ENCODE data around the gene BMAL1. TPM values are rescaled to one million over a fixed set of nuclear protein-coding genes. Genes with fewer than 3 reads are reported as not detected.

Gene BMAL1
- total RNA-seq, 1 donor from 2014 or later = 14.8 TPM

DNA sequence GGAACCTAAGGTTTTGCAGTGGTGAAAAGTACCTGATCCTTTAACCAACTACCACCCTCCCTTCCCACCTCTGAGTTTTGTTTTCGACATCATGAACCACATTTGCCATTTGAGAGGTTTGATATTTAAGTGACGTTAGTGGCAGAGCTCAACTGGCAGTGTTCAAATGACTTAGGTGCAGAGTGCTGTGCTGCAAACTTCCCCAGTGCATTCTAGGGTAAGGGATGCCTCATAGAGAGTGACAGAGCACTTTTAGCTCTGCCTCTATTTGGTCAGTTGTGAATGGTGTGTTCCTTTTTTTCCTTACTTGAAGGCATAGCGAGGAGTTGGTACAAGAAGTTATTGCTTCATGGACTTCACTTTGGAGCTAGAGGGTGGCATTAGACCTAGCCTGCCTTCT lies 9.4 kb downstream of the BMAL1 start:
- no peak overlapping the region for H3K4me3 Mint-ChIP-seq (ENCODE audit: unreplicated experiment)
- H3K4me1 Mint-ChIP-seq (ENCODE audit: low read depth) = peaks cover 22% of the 10 kb centered on the region
- no peaks in the 10 kb centered on the region for H3K9me3 Mint-ChIP-seq (ENCODE audit: low read depth)
- no peak overlapping the region for H3K27ac Mint-ChIP-seq (ENCODE audit: unreplicated experiment)
- no peaks in the 10 kb centered on the region for H3K27me3 Mint-ChIP-seq (ENCODE audit: low read depth)
- no peaks in the 10 kb centered on the region for H3K36me3 Mint-ChIP-seq (ENCODE audit: low read depth)
- DNase-seq (ENCODE audit: low spot score) = no peak
- TF ChIP-seq, protein P1, sequence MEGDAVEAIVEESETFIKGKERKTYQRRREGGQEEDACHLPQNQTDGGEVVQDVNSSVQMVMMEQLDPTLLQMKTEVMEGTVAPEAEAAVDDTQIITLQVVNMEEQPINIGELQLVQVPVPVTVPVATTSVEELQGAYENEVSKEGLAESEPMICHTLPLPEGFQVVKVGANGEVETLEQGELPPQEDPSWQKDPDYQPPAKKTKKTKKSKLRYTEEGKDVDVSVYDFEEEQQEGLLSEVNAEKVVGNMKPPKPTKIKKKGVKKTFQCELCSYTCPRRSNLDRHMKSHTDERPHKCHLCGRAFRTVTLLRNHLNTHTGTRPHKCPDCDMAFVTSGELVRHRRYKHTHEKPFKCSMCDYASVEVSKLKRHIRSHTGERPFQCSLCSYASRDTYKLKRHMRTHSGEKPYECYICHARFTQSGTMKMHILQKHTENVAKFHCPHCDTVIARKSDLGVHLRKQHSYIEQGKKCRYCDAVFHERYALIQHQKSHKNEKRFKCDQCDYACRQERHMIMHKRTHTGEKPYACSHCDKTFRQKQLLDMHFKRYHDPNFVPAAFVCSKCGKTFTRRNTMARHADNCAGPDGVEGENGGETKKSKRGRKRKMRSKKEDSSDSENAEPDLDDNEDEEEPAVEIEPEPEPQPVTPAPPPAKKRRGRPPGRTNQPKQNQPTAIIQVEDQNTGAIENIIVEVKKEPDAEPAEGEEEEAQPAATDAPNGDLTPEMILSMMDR (IDR thresholded peaks at IDR 0.05) = no peak

DNA sequence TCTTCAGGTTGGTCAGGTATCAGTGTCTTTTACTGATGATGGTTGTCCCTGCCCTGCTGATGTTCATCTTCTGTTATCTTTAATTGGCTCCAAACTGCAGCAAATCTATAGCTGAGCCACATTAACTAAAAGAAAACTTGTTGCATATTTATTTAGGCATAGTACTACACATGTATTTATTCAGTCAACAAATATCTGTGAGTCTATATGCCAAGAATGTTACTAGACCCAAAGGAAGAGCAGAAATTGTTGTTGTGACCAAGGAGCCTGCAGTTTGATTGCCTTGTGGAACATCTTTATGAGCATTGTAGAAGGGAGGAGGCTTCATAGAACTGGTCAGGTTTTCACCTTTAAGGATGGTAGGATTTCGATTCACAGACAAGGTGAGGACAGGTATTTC lies 10.1 kb downstream of the BMAL1 start:
- H3K4me3 Mint-ChIP-seq (ENCODE audit: unreplicated experiment) = no peak overlapping the region
- peaks cover 22% of the 10 kb centered on the region for H3K4me1 Mint-ChIP-seq (ENCODE audit: low read depth)
- H3K27ac Mint-ChIP-seq (ENCODE audit: unreplicated experiment) = no peak overlapping the region
- no peaks in the 10 kb centered on the region for H3K9me3 Mint-ChIP-seq (ENCODE audit: low read depth)
- H3K27me3 Mint-ChIP-seq (ENCODE audit: low read depth) = no peaks in the 10 kb centered on the region
- DNase-seq (ENCODE audit: low spot score) = no peak
- TF ChIP-seq, protein P1 (IDR thresholded peaks at IDR 0.05) = no peak
- H3K36me3 Mint-ChIP-seq (ENCODE audit: low read depth) = no peaks in the 10 kb centered on the region

DNA sequence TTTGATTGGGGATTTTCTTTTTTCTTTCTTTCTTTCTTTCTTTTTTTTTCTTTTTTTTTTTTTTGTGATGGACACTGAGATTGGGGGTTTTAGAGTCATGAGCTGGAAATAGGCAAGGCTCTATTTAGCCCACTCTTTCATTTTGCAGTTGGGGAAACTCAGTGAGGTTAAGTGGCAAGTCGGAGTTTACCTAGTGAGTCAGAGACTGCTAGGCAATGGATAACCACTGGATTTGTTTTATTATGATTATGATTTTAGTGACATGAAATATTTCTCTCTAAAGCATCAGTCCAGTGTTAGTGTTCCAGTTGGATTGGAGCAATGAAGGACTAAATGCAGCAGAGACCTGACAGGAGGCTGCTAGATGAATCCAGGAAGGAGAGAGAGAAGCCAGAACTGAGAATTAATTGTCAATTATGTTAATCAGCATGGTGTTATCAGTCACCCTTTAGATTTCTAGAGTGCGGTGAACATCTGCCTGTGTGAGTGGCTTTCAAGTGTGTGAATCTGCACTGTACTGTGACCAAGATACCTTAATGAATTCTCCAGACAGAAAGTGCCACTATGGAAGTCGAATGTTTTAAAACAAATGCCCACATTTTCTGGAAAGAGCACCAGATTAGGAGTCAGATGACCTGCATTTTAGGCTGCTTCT lies 10.9 kb downstream of the BMAL1 start:
- no peak for DNase-seq (ENCODE audit: low spot score)
- Mint-ChIP-seq H3K4me3 (ENCODE audit: unreplicated experiment) (no peak overlapping the region), H3K27ac (ENCODE audit: unreplicated experiment) (peak overlapping the region; percentile 86)

GRCh38 chr11:13289081-13289480 lies 11.5 kb downstream of the BMAL1 start:
- Mint-ChIP-seq H3K36me3 (ENCODE audit: low read depth) (no peaks in the 10 kb centered on the region), H3K4me1 (ENCODE audit: low read depth) (peaks cover 22% of the 10 kb centered on the region), H3K9me3 (ENCODE audit: low read depth) (no peaks in the 10 kb centered on the region), H3K27me3 (ENCODE audit: low read depth) (no peaks in the 10 kb centered on the region), H3K27ac (ENCODE audit: unreplicated experiment) (no peak overlapping the region), H3K4me3 (ENCODE audit: unreplicated experiment) (no peak overlapping the region)
- TF ChIP-seq, protein P1 (IDR thresholded peaks at IDR 0.05) = peak; percentile 52
- DNase-seq (ENCODE audit: low spot score) = no peak

More for the DNA sequence above, 10.9 kb downstream of the BMAL1 start:
- TF ChIP-seq, protein P1 (IDR thresholded peaks at IDR 0.05) = no peak
- Mint-ChIP-seq H3K4me1 (ENCODE audit: low read depth) (peaks cover 22% of the 10 kb centered on the region), H3K27me3 (ENCODE audit: low read depth) (no peaks in the 10 kb centered on the region), H3K9me3 (ENCODE audit: low read depth) (no peaks in the 10 kb centered on the region), H3K36me3 (ENCODE audit: low read depth) (no peaks in the 10 kb centered on the region)

- TF ChIP-seq, protein P1 (IDR thresholded peaks at IDR 0.05) = no peak
- Mint-ChIP-seq H3K4me1 (ENCODE audit: low read depth) (peaks cover 22% of the 10 kb centered on the region), H3K27me3 (ENCODE audit: low read depth) (no peaks in the 10 kb centered on the region), H3K27ac (ENCODE audit: unreplicated experiment) (no peak overlapping the region), H3K4me3 (ENCODE audit: unreplicated experiment) (no peak overlapping the region), H3K36me3 (ENCODE audit: low read depth) (no peaks in the 10 kb centered on the region), H3K9me3 (ENCODE audit: low read depth) (no peaks in the 10 kb centered on the region)
- no peak for DNase-seq (ENCODE audit: low spot score)
These were observed 12.8 kb downstream of the BMAL1 start for GRCh38 chr11:13290221-13290980.

All from chondrocyte (in vitro differentiated cells).